GM21360 (cell line): ENCODE measurements around the gene RNF113A.
"Not testable (repeated sequence)": the region's sequence is repeated elsewhere in the genome, so short reads cannot be mapped to it uniquely, and the experiment has no call there.

Source experiments
- ATAC-seq: cut with Tn5 transposase; IDR thresholded peaks from one replicate; pipeline ENCODE4 v1.9.1; 2021; ENCODE audit warnings: mild to moderate bottlenecking, moderate library complexity; ENCODE audit not compliant: unreplicated experiment

The RNF113A gene

GRCh38 chrX:119871599-119872395 lies at the start of gene RNF113A, which contains the start of gene NDUFA1:
Gene RNF113A (minus strand): TSS chrX:119871733. CDS start chrX:119871613, 120 bp downstream.
Gene NDUFA1 (plus strand): TSS chrX:119871832. CDS start chrX:119871912, 80 bp downstream.
- peak; percentile 87 for ATAC-seq

GRCh38 chrX:119919835-119920585 lies 48.5 kb upstream of the RNF113A start:
- no peak for ATAC-seq

GRCh38 chrX:119917877-119918276 lies 46.3 kb upstream of the RNF113A start:
- no peak for ATAC-seq

GRCh38 chrX:119916310-119916709 lies 44.8 kb upstream of the RNF113A start:
- no peak for ATAC-seq

- no peak for ATAC-seq
Observed at GRCh38 chrX:119900976-119901375, 29.4 kb upstream of the RNF113A start.

GRCh38 chrX:119899125-119899524 lies 27.6 kb upstream of the RNF113A start:
- no peak for ATAC-seq

GRCh38 chrX:119895843-119896326 lies 24.4 kb upstream of the RNF113A start, which contains the start of gene AKAP14:
Gene AKAP14 (plus strand): TSS chrX:119895893. CDS start chrX:119903224, 7,331 bp downstream.
- no peak for ATAC-seq

GRCh38 chrX:119891961-119892692 lies 20.6 kb upstream of the RNF113A start:
- ATAC-seq = not testable (repeated sequence)

- not testable (repeated sequence) for ATAC-seq
Observed at GRCh38 chrX:119890626-119891025, 19.1 kb upstream of the RNF113A start.

- ATAC-seq = no peak
Observed at GRCh38 chrX:119887721-119888425, 16.3 kb upstream of the RNF113A start.

GRCh38 chrX:119885554-119886428 lies 14.3 kb upstream of the RNF113A start:
- ATAC-seq = no peak

- peak; percentile 90 for ATAC-seq
Observed at GRCh38 chrX:119880552-119881437, 9.3 kb upstream of the RNF113A start.

- no peak for ATAC-seq
Observed at GRCh38 chrX:119880076-119880475, 8.5 kb upstream of the RNF113A start.

- ATAC-seq = no peak
Observed at GRCh38 chrX:119878740-119879139, 7.2 kb upstream of the RNF113A start.

- peak; percentile 24 for ATAC-seq
Observed at GRCh38 chrX:119871245-119871598, 311 bp downstream of the RNF113A start.

GRCh38 chrX:119870626-119871131 lies 854 bp downstream of the RNF113A start:
- no peak for ATAC-seq

- ATAC-seq = no peak
Observed at GRCh38 chrX:119853444-119853843, 18.1 kb downstream of the RNF113A start.
